ENCODE measurements around the gene S1PR2.

DNA sequence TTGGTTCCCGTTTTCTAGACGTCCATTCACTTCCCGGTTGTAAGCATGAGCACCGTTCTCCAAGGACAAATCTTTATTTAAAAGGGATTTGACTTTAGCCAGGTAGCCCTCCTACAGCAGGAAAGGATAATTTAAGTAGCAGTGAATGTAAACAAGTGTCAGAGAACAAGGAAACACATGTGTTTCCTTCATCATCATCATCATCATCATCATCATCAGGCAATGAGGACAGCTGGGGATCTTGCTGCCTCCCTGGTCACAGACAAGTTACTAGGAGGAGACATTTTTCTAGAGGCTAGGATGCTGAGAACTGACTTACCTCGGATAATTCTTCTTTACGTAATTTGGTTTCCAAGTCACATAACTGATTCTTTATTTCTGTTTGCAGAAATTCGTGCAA, 50.7 kb downstream of the S1PR2 start:
- no peak for TF ChIP-seq CTCF (IDR thresholded peaks at IDR 0.05)
- no peak for TF ChIP-seq POLR2A (IDR thresholded peaks at IDR 0.05)
- TF ChIP-seq POLR2AphosphoS5 (IDR thresholded peaks at IDR 0.05), result no peak
- TF ChIP-seq EP300 (IDR thresholded peaks at IDR 0.05), result no peak
